ENCODE measurements around the gene TMEM117. TPM values are rescaled to one million over a fixed set of nuclear protein-coding genes. Genes with fewer than 3 reads are reported as not detected.
"Not testable (repeated sequence)": the region's sequence is repeated elsewhere in the genome, so short reads cannot be mapped to it uniquely, and the experiment has no call there.

Gene TMEM117
- total RNA-seq, 4 donors from 2014 or later = 13.9 to 34.1 (median 29.1) TPM

GRCh38 chr12:43861840-43862150 is 25.9 kb downstream of the TMEM117 start:
- no peak overlapping the region for H3K27ac ChIP-seq
- TF ChIP-seq EP300 (IDR thresholded peaks at IDR 0.05) = no peak
- TF ChIP-seq POLR2A (IDR thresholded peaks at IDR 0.05) = no peak
- TF ChIP-seq CTCF (IDR thresholded peaks at IDR 0.05) = no peak
- TF ChIP-seq POLR2AphosphoS5 (IDR thresholded peaks at IDR 0.05) = no peak
- no peaks in the 10 kb centered on the region for H3K36me3 ChIP-seq
- no peaks in the 10 kb centered on the region for H3K9me3 ChIP-seq
- H3K27me3 ChIP-seq = no peaks in the 10 kb centered on the region
- 52% methylated on average over 3 of the region's 3 CpGs for WGBS
- DNase-seq (ENCODE audit: low spot score in 2 of 2) = no peak
- peaks cover 17% of the 10 kb centered on the region for H3K4me1 ChIP-seq
- H3K4me3 ChIP-seq = no peak overlapping the region

GRCh38 chr12:43863770-43864366 is 28.0 kb downstream of the TMEM117 start:
- no peak overlapping the region for H3K4me3 ChIP-seq
- H3K36me3 ChIP-seq = no peaks in the 10 kb centered on the region
- no peaks in the 10 kb centered on the region for H3K9me3 ChIP-seq
- H3K27me3 ChIP-seq = no peaks in the 10 kb centered on the region
- TF ChIP-seq EP300 (IDR thresholded peaks at IDR 0.05) = no peak
- no peak for TF ChIP-seq POLR2A (IDR thresholded peaks at IDR 0.05)
- TF ChIP-seq POLR2AphosphoS5 (IDR thresholded peaks at IDR 0.05) = no peak
- no peak for TF ChIP-seq CTCF (IDR thresholded peaks at IDR 0.05)
- 93% methylated on average over 4 of the region's 23 CpGs for WGBS
- no peak overlapping the region for H3K27ac ChIP-seq
- DNase-seq (ENCODE audit: low spot score in 2 of 2) = no peak
- H3K4me1 ChIP-seq = peaks cover 13% of the 10 kb centered on the region

GRCh38 chr12:43864557-43864956 is 28.7 kb downstream of the TMEM117 start:
- not testable (repeated sequence) for H3K36me3 ChIP-seq; DNase-seq (ENCODE audit: low spot score in 2 of 2); H3K4me3 ChIP-seq; H3K27ac ChIP-seq; H3K27me3 ChIP-seq; H3K9me3 ChIP-seq
- 94% methylated on average over 5 of the region's 5 CpGs for WGBS
- peaks cover 13% of the 10 kb centered on the region for H3K4me1 ChIP-seq

- DNase-seq (ENCODE audit: low spot score in 2 of 2) = no peak
- Histone ChIP-seq H3K4me1 (no peaks in the 10 kb centered on the region), H3K4me3 (no peak overlapping the region), H3K27ac (no peak overlapping the region), H3K36me3 (no peaks in the 10 kb centered on the region), H3K9me3 (no peaks in the 10 kb centered on the region), H3K27me3 (no peaks in the 10 kb centered on the region)
- no peak for TF ChIP-seq POLR2AphosphoS5 (IDR thresholded peaks at IDR 0.05)
- TF ChIP-seq EP300 (IDR thresholded peaks at IDR 0.05) = no peak
- no peak for TF ChIP-seq CTCF (IDR thresholded peaks at IDR 0.05)
- TF ChIP-seq POLR2A (IDR thresholded peaks at IDR 0.05) = no peak
- WGBS = 57% methylated on average over 1 of the region's 1 CpG
Observed at GRCh38 chr12:43869184-43869583, 33.3 kb downstream of the TMEM117 start.

GRCh38 chr12:43869765-43870164 is 33.9 kb downstream of the TMEM117 start:
- H3K4me1 ChIP-seq; H3K27me3 ChIP-seq; H3K36me3 ChIP-seq; DNase-seq (ENCODE audit: low spot score in 2 of 2); H3K27ac ChIP-seq; H3K4me3 ChIP-seq; H3K9me3 ChIP-seq: not testable (repeated sequence)

- 100% methylated on average over 2 of the region's 2 CpGs for WGBS
- DNase-seq (ENCODE audit: low spot score in 2 of 2); H3K4me1 ChIP-seq; H3K4me3 ChIP-seq; H3K9me3 ChIP-seq; H3K27ac ChIP-seq; H3K27me3 ChIP-seq; H3K36me3 ChIP-seq: not testable (repeated sequence)
Observed at GRCh38 chr12:43871258-43871657, 35.4 kb downstream of the TMEM117 start.

- Histone ChIP-seq H3K4me3 (no peak overlapping the region), H3K9me3 (no peaks in the 10 kb centered on the region), H3K27me3 (no peaks in the 10 kb centered on the region), H3K36me3 (no peaks in the 10 kb centered on the region), H3K4me1 (peaks cover 7% of the 10 kb centered on the region), H3K27ac (no peak overlapping the region)
- DNase-seq (ENCODE audit: low spot score in 2 of 2) = no peak
- WGBS = 89% methylated on average over 2 of the region's 2 CpGs
- TF ChIP-seq CTCF (IDR thresholded peaks at IDR 0.05) (no peak), POLR2A (IDR thresholded peaks at IDR 0.05) (no peak), POLR2AphosphoS5 (IDR thresholded peaks at IDR 0.05) (no peak), EP300 (IDR thresholded peaks at IDR 0.05) (no peak)
Observed at GRCh38 chr12:43872396-43872795, 36.5 kb downstream of the TMEM117 start.
